Stomach (tissue), 9 donors: ENCODE results near the gene CDCA3. TPM values are rescaled to one million over a fixed set of nuclear protein-coding genes. Genes with fewer than 3 reads are reported as not detected.

Experiments used
- DNase-seq, 2 donors: peaks; one replicate each; pipeline versions ENCODE4 v3.0.0 to v3.0.0-alpha.2; 2013 to 2019
- H3K27ac ChIP-seq, 5 donors: fragments of 200-600 bp in 4 of 5; sonication (generic) in 4 of 5; one replicate each; pipeline ENCODE4 v1.5.1; 2013 to 2019; ENCODE audit warnings: mild to moderate bottlenecking in 1 of 5, moderate library complexity in 1 of 5
- H3K27me3 ChIP-seq, 3 donors: fragments of 200-600 bp; sonication (generic); one replicate each; pipeline ENCODE4 v1.5.1; 2017 to 2019; ENCODE audit warnings: mixed run types in 1 of 3
- H3K36me3 ChIP-seq, 4 donors: fragments of 200-600 bp; sonication (generic); 1 replicate in 3 of 4; 2 replicates in 1 of 4; pipeline ENCODE4 v1.5.1; 2016 to 2019
- H3K4me1 ChIP-seq, 4 donors: fragments of 200-600 bp; sonication (generic); one replicate each; pipeline ENCODE4 v1.5.1; 2016 to 2019
- H3K4me3 ChIP-seq, 4 donors: fragments of 200-600 bp; sonication (generic) in 3 of 4; one replicate each; pipeline ENCODE4 v1.5.1; 2016 to 2019; ENCODE audit warnings: mild to moderate bottlenecking in 1 of 4
- H3K9me3 ChIP-seq, 4 donors: fragments of 200-600 bp; sonication (generic); one replicate each; pipeline ENCODE4 v1.5.1; 2016 to 2019
- CTCF ChIP-seq, 7 experiments: fragments of 450-650 bp in 4 of 7; fragments of 200-600 bp in 3 of 7; sonication (generic) in 3 of 7; IDR thresholded peaks; one replicate each; pipeline ENCODE4 v1.5.1; 2016 to 2019; ENCODE audit warnings: antibody characterized with exemption in 7 of 7, control low read depth in 2 of 7, mild to moderate bottlenecking in 1 of 7
- EP300 ChIP-seq: sonication (generic); formaldehyde crosslinking; IDR thresholded peaks from one replicate; pipeline ENCODE4 v1.6.1; 2017; ENCODE audit warnings: antibody characterized with exemption
- POLR2A ChIP-seq, 4 donors: fragments of 450-650 bp; IDR thresholded peaks; one replicate each; pipeline ENCODE4 v1.6.1; 2016; ENCODE audit warnings: antibody characterized with exemption in 4 of 4, control low read depth in 2 of 4, mild to moderate bottlenecking in 1 of 4, moderate library complexity in 1 of 4
- POLR2AphosphoS5 ChIP-seq, 3 donors: sonication (generic); formaldehyde crosslinking; IDR thresholded peaks; one replicate each; pipeline ENCODE4 v1.6.1; 2016; ENCODE audit warnings: antibody characterized with exemption in 3 of 3
- WGBS, 5 donors: extraction: QIAGEN DNeasy Blood & Tissue Kit in 3 of 5; methylation state at CpG; one replicate each; pipeline versions ENCODE4 v1.1.5 to v1.1.7; 2013 to 2018; 5-methylcytosine and 5-hydroxymethylcytosine counted together
- intact Hi-C: fragments of 100-400 bp; cut with DNase I; formaldehyde crosslinking; loops from one replicate; pipeline ENCODE4 v1.15.1; 2023; ENCODE audit warnings: low total_unique reads
- polyA plus RNA-seq, 3 donors: library from polyadenylated mRNA; stranded (reverse); fragments of 200-250 nt; gene quantifications; one replicate each; pipeline ENCODE4 v1.2.3, GENCODE V29; 2013
- total RNA-seq, 5 donors: library from RNA; depleted of rRNA; stranded (reverse); fragments of >200 nt; gene quantifications; one replicate each; pipeline versions ENCODE4 v1.1.0 to v1.2.3, GENCODE V29; 2014 to 2016
- donor health status: healthy with polysubstance abuse.
- donor health status: Bipolar disorder and iron deficiency.
- donor health status: healthy.

CDCA3 gene
- total and polyA plus RNA-seq, 8 donors: 2.1 to 56.0 (median 11.0) TPM

- peaks cover 0 to 16% (median 8%) of the 10 kb centered on the region in 4 donors for H3K4me1 ChIP-seq
- TF ChIP-seq POLR2A (IDR thresholded peaks at IDR 0.05) (no peak), POLR2AphosphoS5 (IDR thresholded peaks at IDR 0.05) (no peak), EP300 (no peak), CTCF (IDR thresholded peaks at IDR 0.05) (no peak)
- 95 to 98% (median 97%) methylated on average over 2 of the region's 2 CpGs for WGBS, 5 donors
- intact Hi-C loops: no loop called here
- no peak for DNase-seq
- no peaks in the 10 kb centered on the region for H3K9me3 ChIP-seq
- H3K27ac ChIP-seq: no peak overlapping the region
- peaks cover 0 to 65% (median 50%) of the 10 kb centered on the region in 4 donors for H3K36me3 ChIP-seq
- H3K4me3 ChIP-seq: no peak overlapping the region
- no peaks in the 10 kb centered on the region for H3K27me3 ChIP-seq
Observed at GRCh38 chr12:6847676-6848075, 3.4 kb downstream of the CDCA3 start.

DNA sequence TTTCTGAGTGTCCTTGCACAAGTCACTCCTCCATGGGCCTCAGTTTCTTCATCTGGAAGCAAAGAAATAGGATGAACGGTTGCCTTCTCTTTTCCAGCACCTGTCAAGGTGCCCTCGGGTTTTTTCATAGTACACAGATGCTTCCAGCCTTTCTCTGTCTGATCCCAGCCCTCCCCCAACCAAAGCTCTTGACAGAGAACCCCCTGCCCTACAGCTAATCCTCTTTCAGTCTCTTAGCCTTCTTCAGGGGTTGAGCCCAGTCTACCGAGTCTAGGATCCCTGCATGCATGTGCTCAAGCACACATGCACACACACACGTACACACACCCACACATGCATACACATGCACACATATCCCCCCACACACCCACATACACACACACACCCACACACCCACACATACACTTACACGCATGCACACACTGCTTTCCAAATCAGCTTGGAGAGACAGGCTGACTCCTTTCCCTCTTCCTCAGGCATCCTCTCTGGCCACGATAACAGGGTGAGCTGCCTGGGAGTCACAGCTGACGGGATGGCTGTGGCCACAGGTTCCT is 4.7 kb downstream of the CDCA3 start:
- no peak overlapping the region for H3K4me3 ChIP-seq
- DNase-seq: no peak
- H3K27me3 ChIP-seq: no peaks in the 10 kb centered on the region
- no peak for TF ChIP-seq EP300
- H3K36me3 ChIP-seq: peaks cover 0 to 65% (median 50%) of the 10 kb centered on the region in 4 donors
- no peaks in the 10 kb centered on the region for H3K9me3 ChIP-seq
- intact Hi-C loops: no loop called here
- peaks cover 0 to 25% (median 10%) of the 10 kb centered on the region in 4 donors for H3K4me1 ChIP-seq
- no peak overlapping the region for H3K27ac ChIP-seq
- WGBS, 5 donors: 86 to 92% (median 92%) methylated on average over 7 of the region's 7 CpGs

DNA sequence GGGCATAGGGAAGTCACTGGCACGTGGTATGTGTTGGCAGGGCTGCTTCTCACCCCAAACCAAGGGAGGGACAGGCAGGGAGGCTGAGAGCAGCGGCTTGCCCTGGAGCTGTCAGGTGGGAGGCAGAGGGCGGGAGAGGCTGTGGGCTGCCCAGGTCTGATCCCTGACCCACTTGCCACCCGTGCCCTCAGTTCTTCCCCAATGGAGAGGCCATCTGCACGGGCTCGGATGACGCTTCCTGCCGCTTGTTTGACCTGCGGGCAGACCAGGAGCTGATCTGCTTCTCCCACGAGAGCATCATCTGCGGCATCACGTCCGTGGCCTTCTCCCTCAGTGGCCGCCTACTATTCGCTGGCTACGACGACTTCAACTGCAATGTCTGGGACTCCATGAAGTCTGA is 5.7 kb downstream of the CDCA3 start:
- Histone ChIP-seq H3K4me3 (no peak overlapping the region), H3K9me3 (no peaks in the 10 kb centered on the region), H3K4me1 (peaks cover 0 to 26% (median 3%) of the 10 kb centered on the region in 4 donors), H3K36me3 (peaks cover 0 to 65% (median 50%) of the 10 kb centered on the region in 4 donors), H3K27me3 (no peaks in the 10 kb centered on the region), H3K27ac (no peak overlapping the region)
- no peak for DNase-seq
- intact Hi-C loops: no loop called here
- TF ChIP-seq POLR2A (IDR thresholded peaks at IDR 0.05) (no peak), EP300 (no peak), POLR2AphosphoS5 (IDR thresholded peaks at IDR 0.05) (no peak), CTCF (IDR thresholded peaks at IDR 0.05) (no peak)
- 89 to 93% (median 90%) methylated on average over 15 to 17 of the region's 17 CpGs for WGBS, 5 donors

DNA sequence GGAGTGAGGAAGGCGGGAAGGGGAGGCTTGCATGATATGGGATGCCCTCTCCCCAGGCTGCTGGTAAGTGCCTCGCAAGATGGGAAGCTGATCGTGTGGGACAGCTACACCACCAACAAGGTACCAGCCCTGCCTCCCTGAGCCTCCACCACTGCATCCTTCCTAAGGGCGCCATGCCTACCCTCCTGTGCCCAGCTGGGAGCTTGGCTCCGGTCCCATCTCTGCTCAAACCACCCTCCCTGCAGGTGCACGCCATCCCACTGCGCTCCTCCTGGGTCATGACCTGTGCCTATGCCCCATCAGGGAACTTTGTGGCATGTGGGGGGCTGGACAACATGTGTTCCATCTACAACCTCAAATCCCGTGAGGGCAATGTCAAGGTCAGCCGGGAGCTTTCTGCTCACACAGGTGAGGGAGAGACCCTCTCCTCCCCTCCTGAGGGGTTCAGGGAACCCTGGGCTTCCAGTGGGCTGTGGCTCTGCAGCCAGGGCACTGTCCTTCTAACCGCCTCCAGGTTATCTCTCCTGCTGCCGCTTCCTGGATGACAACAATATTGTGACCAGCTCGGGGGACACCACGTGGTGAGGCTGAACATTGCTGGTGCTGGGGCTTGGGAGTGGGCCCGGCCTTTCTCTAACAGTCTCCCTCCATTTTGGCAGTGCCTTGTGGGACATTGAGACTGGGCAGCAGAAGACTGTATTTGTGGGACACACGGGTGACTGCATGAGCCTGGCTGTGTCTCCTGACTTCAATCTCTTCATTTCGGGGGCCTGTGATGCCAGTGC is 7.8 kb downstream of the CDCA3 start:
- H3K4me3 ChIP-seq: no peak overlapping the region
- peaks cover 0 to 21% (median 3%) of the 10 kb centered on the region in 4 donors for H3K4me1 ChIP-seq
- 71 to 84% (median 78%) methylated on average over 10 to 16 of the region's 16 CpGs for WGBS, 5 donors
- H3K9me3 ChIP-seq: no peaks in the 10 kb centered on the region
- intact Hi-C loops: no loop called here
- TF ChIP-seq POLR2A (IDR thresholded peaks at IDR 0.05) (no peak), CTCF (IDR thresholded peaks at IDR 0.05) (no peak), EP300 (no peak)
- H3K36me3 ChIP-seq: peaks cover 0 to 72% (median 56%) of the 10 kb centered on the region in 4 donors
- DNase-seq: no peak
- H3K27ac ChIP-seq: no peak overlapping the region
- no peaks in the 10 kb centered on the region for H3K27me3 ChIP-seq

DNA sequence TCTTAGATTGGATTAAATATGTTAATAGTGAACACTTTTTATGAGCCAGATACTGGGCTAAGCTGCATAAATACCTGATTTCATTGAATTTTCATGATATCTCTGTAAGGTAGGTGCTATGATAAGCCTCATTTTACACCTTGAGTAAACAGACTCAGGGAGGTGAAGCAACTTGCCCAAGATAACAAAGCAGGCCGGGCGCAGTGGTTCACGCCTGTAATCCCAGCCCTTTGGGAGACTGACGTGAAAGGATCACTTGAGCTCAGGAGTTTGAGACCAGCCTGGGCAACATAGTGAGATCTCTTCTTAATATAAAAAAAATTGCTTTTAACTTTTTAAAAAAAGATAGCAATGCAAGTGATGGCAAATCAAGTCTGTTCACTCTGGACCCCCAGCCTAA is 9.0 kb downstream of the CDCA3 start:
- Histone ChIP-seq H3K4me1 (peaks cover 0 to 21% (median 3%) of the 10 kb centered on the region in 4 donors), H3K4me3 (no peak overlapping the region), H3K27me3 (no peaks in the 10 kb centered on the region), H3K27ac (no peak overlapping the region), H3K36me3 (peaks cover 0 to 74% (median 62%) of the 10 kb centered on the region in 4 donors), H3K9me3 (no peaks in the 10 kb centered on the region)
- WGBS, 5 donors: 39 to 70% (median 51%) methylated on average over 4 of the region's 4 CpGs
- intact Hi-C loops: no loop called here
- DNase-seq: peak in 1 of 2 donors; percentile 52
- no peak for TF ChIP-seq POLR2A (IDR thresholded peaks at IDR 0.05)
- no peak for TF ChIP-seq POLR2AphosphoS5 (IDR thresholded peaks at IDR 0.05)
- TF ChIP-seq CTCF (IDR thresholded peaks at IDR 0.05): no peak
- no peak for TF ChIP-seq EP300
